ENCODE data around the gene CTSH. TPM values are rescaled to one million over a fixed set of nuclear protein-coding genes. Genes with fewer than 3 reads are reported as not detected.

CTSH gene
- total and polyA plus RNA-seq, 2 donors from 2014 or later = 201 to 1,628 TPM

- intact Hi-C loops (cut with DNase I) = no loop called here
These were observed 32.9 kb upstream of the CTSH start for GRCh38 chr15:78977591-78978347.

GRCh38 chr15:78977091-78977571 lies 32.3 kb upstream of the CTSH start:
- Histone ChIP-seq H3K4me3 (ENCODE audit: low read length in 3 of 3) (no peak overlapping the region), H3K27me3 (ENCODE audit: control insufficient read depth, insufficient read depth, low read length) (no peaks in the 10 kb centered on the region), H3K9me3 (ENCODE audit: control insufficient read depth in 2 of 3, insufficient read depth in 1 of 3, low read length in 3 of 3) (no peaks in the 10 kb centered on the region), H3K27ac (ENCODE audit: low read depth in 2 of 2, low read length in 2 of 2) (no peak overlapping the region), H3K4me1 (ENCODE audit: control insufficient read depth in 2 of 3, insufficient read depth in 2 of 3, low read depth in 1 of 3, low read length in 3 of 3) (peaks cover 0 to 8% (median 0%) of the 10 kb centered on the region in 3 donors), H3K36me3 (ENCODE audit: control insufficient read depth in 2 of 3, insufficient read depth in 3 of 3, low read length in 3 of 3) (no peaks in the 10 kb centered on the region), H3K9ac (ENCODE audit: low read length in 3 of 3) (no peak overlapping the region)
- no peak for DNase-seq
- TF ChIP-seq CTCF (IDR thresholded peaks at IDR 0.05; ENCODE audit: borderline replicate concordance, extremely low read depth, insufficient read depth) = no peak
- intact Hi-C loops (cut with DNase I) = no loop called here
- no peak for FAIRE-seq

More at GRCh38 chr15:78977591-78978347, 32.9 kb upstream of the CTSH start:
- H3K4me3 ChIP-seq (ENCODE audit: low read length in 3 of 3) = no peak overlapping the region
- TF ChIP-seq CTCF (IDR thresholded peaks at IDR 0.05; ENCODE audit: borderline replicate concordance, extremely low read depth, insufficient read depth) = no peak
- H3K27me3 ChIP-seq (ENCODE audit: control insufficient read depth, insufficient read depth, low read length) = no peaks in the 10 kb centered on the region
- H3K9me3 ChIP-seq (ENCODE audit: control insufficient read depth in 2 of 3, insufficient read depth in 1 of 3, low read length in 3 of 3) = no peaks in the 10 kb centered on the region
- FAIRE-seq (no peak), DNase-seq (no peak)
- no peak overlapping the region for H3K9ac ChIP-seq (ENCODE audit: low read length in 3 of 3)
- peaks cover 0 to 8% (median 0%) of the 10 kb centered on the region in 3 donors for H3K4me1 ChIP-seq (ENCODE audit: control insufficient read depth in 2 of 3, insufficient read depth in 2 of 3, low read depth in 1 of 3, low read length in 3 of 3)
- H3K27ac ChIP-seq (ENCODE audit: low read depth in 2 of 2, low read length in 2 of 2) = no peak overlapping the region
- no peaks in the 10 kb centered on the region for H3K36me3 ChIP-seq (ENCODE audit: control insufficient read depth in 2 of 3, insufficient read depth in 3 of 3, low read length in 3 of 3)

- no peak overlapping the region for H3K9ac ChIP-seq (ENCODE audit: low read length in 3 of 3)
- DNase-seq (no peak), FAIRE-seq (no peak)
- H3K36me3 ChIP-seq (ENCODE audit: control insufficient read depth in 2 of 3, insufficient read depth in 3 of 3, low read length in 3 of 3) = no peaks in the 10 kb centered on the region
- H3K4me3 ChIP-seq (ENCODE audit: low read length in 3 of 3) = no peak overlapping the region
- peaks cover 0 to 8% (median 0%) of the 10 kb centered on the region in 3 donors for H3K4me1 ChIP-seq (ENCODE audit: control insufficient read depth in 2 of 3, insufficient read depth in 2 of 3, low read depth in 1 of 3, low read length in 3 of 3)
- TF ChIP-seq CTCF (IDR thresholded peaks at IDR 0.05; ENCODE audit: borderline replicate concordance, extremely low read depth, insufficient read depth) = no peak
- intact Hi-C loops (cut with DNase I) = no loop called here
- no peak overlapping the region for H3K27ac ChIP-seq (ENCODE audit: low read depth in 2 of 2, low read length in 2 of 2)
- no peaks in the 10 kb centered on the region for H3K27me3 ChIP-seq (ENCODE audit: control insufficient read depth, insufficient read depth, low read length)
- no peaks in the 10 kb centered on the region for H3K9me3 ChIP-seq (ENCODE audit: control insufficient read depth in 2 of 3, insufficient read depth in 1 of 3, low read length in 3 of 3)
These were observed 31.8 kb upstream of the CTSH start for GRCh38 chr15:78976691-78977090.
